HCT116 (cell line): ENCODE results near the gene SNTG2.
"Not testable (repeated sequence)": the region's sequence is repeated elsewhere in the genome, so short reads cannot be mapped to it uniquely, and the experiment has no call there.

ENCODE experiments used
- POLR2A ChIP-seq: IDR thresholded peaks from 2 replicates; pipeline ENCODE4 v1.7.0; 2011; ENCODE audit warnings: borderline replicate concordance; ENCODE audit not compliant: insufficient read depth, insufficient read length; ENCODE audit errors: extremely low read depth
- TF ChIP-seq, protein P1 (sequence below), 3 experiments: fragments of 200-600 bp in 1 of 3; sonication (generic) in 1 of 3; IDR thresholded peaks in 2 of 3; conservative IDR thresholded peaks in 1 of 3; 2 replicates each; pipeline ENCODE4 v1.5.1; 2012 to 2017; ENCODE audit warnings: low read depth in 2 of 3, low read length in 2 of 3, antibody characterized with exemption in 1 of 3, borderline replicate concordance in 1 of 3, control low read depth in 1 of 3, mild to moderate bottlenecking in 1 of 3, mixed read lengths in 1 of 3, mixed run types in 1 of 3, moderate library complexity in 1 of 3; ENCODE audit not compliant: insufficient read depth in 1 of 3

DNA sequence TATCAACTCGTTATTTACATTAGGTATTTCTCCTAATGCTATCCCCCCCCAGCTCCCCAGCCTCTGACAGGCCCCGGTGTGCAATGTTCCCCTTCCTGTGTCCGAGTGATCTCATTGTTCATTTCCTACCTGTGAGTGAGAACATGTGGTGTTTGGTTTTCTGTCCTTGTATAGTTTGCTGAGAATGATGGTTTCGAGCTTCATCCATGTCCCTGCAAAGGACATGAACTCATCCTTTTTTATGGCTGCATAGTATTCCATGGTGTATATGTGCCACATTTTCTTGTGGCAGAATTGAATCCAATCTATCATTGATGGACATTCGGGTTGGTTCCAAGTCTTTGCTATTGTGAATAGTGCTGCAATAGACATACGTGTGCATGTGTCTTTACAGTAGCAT, 439.5 kb downstream of the SNTG2 start:
- not testable (repeated sequence) for TF ChIP-seq POLR2A
- TF ChIP-seq, protein P1, sequence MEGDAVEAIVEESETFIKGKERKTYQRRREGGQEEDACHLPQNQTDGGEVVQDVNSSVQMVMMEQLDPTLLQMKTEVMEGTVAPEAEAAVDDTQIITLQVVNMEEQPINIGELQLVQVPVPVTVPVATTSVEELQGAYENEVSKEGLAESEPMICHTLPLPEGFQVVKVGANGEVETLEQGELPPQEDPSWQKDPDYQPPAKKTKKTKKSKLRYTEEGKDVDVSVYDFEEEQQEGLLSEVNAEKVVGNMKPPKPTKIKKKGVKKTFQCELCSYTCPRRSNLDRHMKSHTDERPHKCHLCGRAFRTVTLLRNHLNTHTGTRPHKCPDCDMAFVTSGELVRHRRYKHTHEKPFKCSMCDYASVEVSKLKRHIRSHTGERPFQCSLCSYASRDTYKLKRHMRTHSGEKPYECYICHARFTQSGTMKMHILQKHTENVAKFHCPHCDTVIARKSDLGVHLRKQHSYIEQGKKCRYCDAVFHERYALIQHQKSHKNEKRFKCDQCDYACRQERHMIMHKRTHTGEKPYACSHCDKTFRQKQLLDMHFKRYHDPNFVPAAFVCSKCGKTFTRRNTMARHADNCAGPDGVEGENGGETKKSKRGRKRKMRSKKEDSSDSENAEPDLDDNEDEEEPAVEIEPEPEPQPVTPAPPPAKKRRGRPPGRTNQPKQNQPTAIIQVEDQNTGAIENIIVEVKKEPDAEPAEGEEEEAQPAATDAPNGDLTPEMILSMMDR (IDR thresholded peaks at IDR 0.05 in 2 of 3, conservative IDR thresholded peaks at IDR 0.05 in 1 of 3; ENCODE audit: borderline replicate concordance in 1 of 3, insufficient read depth in 1 of 3, low read depth in 2 of 3, low read length in 2 of 3), result not testable (repeated sequence)
